ENCODE data around the gene PGLYRP3.
A peak's percentile ranks its signal among the peaks of the same experiment; 100 is the strongest.

PGLYRP3 gene, protein sequence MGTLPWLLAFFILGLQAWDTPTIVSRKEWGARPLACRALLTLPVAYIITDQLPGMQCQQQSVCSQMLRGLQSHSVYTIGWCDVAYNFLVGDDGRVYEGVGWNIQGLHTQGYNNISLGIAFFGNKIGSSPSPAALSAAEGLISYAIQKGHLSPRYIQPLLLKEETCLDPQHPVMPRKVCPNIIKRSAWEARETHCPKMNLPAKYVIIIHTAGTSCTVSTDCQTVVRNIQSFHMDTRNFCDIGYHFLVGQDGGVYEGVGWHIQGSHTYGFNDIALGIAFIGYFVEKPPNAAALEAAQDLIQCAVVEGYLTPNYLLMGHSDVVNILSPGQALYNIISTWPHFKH

DNA sequence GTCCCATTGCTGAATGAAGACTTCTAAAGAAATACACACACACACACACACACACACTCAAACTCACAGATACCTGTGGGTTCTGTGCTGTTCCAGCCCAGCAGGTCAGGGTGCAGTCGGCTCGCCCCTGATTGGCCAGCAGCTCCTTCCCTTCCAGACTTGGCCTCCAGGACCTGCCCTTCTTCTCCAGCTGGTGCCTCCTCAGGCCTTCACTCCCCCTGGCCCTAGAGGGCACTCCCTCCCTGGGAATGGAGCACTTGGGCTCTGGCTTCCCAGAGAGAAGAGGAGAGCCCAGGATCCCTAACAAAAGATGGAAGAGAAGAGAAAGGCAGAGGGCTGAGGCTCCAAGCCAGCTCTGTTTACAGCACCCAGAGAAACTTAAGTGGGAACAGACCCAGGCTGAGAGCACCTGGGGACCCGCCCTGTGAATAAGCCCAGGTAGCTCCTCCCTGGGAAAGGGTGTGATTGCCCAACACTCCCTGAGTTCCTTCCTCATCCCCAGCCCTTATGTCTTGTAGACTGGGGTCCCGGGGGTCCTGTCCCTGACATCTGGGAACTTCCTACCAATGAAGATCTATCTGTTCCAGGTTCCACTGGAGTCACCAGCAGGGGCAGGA, at the start of gene PGLYRP3:
Gene PGLYRP3, minus strand, starts transcription at position 383 of the 617 bp plus-strand sequence. CDS start 2,287 bp downstream, outside the sequence.
- Mint-ChIP-seq H3K36me3 (ENCODE audit: insufficient read depth) (no peaks in the 10 kb centered on the region), H3K9me3 (no peaks in the 10 kb centered on the region), H3K4me3 (no peak within 1 kb of the TSS), H3K27ac (ENCODE audit: low read depth) (no peak within 1 kb of the TSS), H3K4me1 (no peaks in the 10 kb centered on the region), H3K27me3 (peaks cover 71% of the 10 kb centered on the region)
- no peak for DNase-seq (ENCODE audit: low spot score in 2 of 2)
- ATAC-seq (replicated peaks; ENCODE audit: extremely low read depth, poor library complexity, severe bottlenecking), result no peak

DNA sequence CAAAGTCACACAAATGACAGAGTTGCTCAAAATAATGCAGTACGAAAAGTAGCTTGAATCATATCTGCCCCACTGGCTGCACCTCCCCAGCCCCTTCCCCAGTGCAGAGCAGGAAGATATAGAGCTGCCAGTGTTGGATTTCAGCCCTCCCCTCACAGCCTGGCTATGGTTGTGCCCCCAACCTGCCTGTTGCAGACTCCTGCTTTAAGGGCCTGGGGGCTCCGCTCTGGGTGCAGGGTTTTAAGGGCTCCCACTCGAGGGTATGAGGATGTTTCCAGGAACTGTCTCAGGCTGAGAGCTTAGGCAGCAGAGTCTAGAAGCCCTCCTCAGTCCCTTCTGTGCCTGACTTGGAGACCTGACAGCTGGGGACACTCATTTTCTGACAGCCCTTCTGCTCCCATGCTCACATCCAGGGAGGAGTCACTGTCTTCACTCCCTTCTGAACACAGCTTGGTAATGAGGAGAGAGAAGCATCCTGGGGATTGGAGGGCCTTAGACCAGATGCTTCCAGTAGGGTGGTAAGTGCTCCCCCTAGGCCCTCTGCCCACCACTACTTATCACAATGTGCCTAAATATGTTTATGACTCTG, 49.5 kb upstream of the PGLYRP3 start:
- H3K4me1 Mint-ChIP-seq, result no peaks in the 10 kb centered on the region
- no peak overlapping the region for H3K27ac Mint-ChIP-seq (ENCODE audit: low read depth)
- H3K4me3 Mint-ChIP-seq, result no peak overlapping the region
- H3K9me3 Mint-ChIP-seq, result no peaks in the 10 kb centered on the region
- H3K27me3 Mint-ChIP-seq, result peaks cover 66% of the 10 kb centered on the region
- H3K36me3 Mint-ChIP-seq (ENCODE audit: insufficient read depth), result no peaks in the 10 kb centered on the region
- no peak for DNase-seq (ENCODE audit: low spot score in 2 of 2)
- ATAC-seq (replicated peaks; ENCODE audit: extremely low read depth, poor library complexity, severe bottlenecking), result no peak

DNA sequence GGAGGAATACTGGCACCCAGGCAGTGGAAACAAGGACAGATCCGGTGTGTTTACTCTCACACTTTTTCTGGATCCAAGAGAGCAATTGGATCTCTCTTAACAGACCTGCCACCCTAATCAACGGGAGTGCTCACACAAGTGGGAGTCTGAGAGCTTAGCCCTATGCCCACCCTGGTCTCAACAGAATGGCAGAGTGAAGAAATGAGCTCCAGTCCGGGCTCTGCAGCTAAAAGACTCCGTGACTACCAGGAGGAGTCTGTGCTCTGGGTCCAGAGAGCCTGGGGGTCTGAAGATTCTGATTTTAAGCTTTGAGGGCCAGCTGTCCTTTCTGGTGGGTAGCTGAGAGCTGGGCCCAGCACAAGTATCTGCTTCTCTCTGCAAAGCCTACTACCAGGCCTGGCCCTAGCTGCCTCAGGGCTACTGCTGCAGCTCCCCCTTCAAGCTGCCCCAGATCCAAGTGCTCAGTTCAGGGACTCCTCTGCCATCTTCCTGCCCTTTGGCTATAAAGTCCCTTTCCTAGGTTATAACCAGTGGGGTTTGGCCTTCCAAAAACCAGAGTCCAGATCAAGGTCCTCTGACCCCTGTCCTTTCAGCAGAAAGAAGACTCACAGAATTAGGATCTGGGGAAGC, 48.8 kb upstream of the PGLYRP3 start:
- Mint-ChIP-seq H3K36me3 (ENCODE audit: insufficient read depth) (no peaks in the 10 kb centered on the region), H3K27me3 (peaks cover 69% of the 10 kb centered on the region), H3K27ac (ENCODE audit: low read depth) (no peak overlapping the region), H3K4me3 (no peak overlapping the region), H3K4me1 (no peaks in the 10 kb centered on the region), H3K9me3 (no peaks in the 10 kb centered on the region)
- ATAC-seq (replicated peaks; ENCODE audit: extremely low read depth, poor library complexity, severe bottlenecking), result no peak
- no peak for DNase-seq (ENCODE audit: low spot score in 2 of 2)

DNA sequence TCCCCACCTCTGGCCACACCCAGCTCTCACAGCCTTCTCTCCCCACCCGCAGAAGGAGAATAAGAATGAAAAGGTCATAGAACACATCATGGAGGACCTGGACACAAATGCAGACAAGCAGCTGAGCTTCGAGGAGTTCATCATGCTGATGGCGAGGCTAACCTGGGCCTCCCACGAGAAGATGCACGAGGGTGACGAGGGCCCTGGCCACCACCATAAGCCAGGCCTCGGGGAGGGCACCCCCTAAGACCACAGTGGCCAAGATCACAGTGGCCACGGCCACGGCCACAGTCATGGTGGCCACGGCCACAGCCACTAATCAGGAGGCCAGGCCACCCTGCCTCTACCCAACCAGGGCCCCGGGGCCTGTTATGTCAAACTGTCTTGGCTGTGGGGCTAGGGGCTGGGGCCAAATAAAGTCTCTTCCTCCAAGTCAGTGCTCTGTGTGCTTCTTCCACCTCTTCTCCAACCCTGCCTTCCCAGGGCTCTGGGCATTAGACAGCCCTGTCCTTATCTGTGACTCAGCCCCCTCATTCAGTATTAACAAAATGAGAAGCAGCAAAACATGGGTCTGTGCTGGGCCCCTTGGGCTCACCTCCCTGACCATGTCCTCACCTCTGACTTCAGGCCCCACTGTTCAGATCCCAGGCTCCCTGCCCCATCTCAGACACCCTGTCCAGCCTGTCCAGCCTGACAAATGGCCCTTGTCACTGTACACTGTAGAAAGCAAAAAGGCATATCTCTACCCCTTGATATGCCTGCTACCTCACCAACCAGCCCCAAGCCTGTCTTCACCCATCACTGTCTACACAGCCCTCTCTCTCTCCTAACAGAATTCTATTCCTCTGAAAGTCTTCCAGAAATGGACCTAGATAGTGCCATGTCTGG, 48.1 kb upstream of the PGLYRP3 start:
- H3K27ac Mint-ChIP-seq (ENCODE audit: low read depth), result peak overlapping the region; percentile 29
- peaks cover 69% of the 10 kb centered on the region for H3K27me3 Mint-ChIP-seq
- no peaks in the 10 kb centered on the region for H3K36me3 Mint-ChIP-seq (ENCODE audit: insufficient read depth)
- no peak for ATAC-seq (replicated peaks; ENCODE audit: extremely low read depth, poor library complexity, severe bottlenecking)
- H3K4me3 Mint-ChIP-seq, result no peak overlapping the region
- no peaks in the 10 kb centered on the region for H3K4me1 Mint-ChIP-seq
- no peaks in the 10 kb centered on the region for H3K9me3 Mint-ChIP-seq
- DNase-seq (ENCODE audit: low spot score in 2 of 2), result no peak

DNA sequence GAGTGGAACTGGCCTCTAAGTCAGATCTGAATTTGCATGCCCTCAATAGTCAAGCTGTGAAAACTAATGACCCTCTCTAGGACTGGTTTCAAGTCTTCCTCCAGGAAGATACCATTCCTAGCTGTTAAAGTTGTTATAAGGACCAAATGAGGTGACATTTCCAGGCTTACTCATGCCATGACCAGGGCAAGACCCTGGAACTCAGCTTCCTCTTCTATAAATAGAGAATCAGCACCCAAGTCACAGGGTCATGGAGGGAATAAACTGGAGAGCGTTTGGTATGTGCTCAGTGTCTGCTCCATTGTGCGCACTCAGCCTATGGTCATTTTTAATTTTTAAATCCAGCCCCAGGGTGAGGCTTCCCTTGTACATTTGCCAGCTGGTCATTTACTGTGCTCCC, 47.4 kb upstream of the PGLYRP3 start:
- no peaks in the 10 kb centered on the region for H3K36me3 Mint-ChIP-seq (ENCODE audit: insufficient read depth)

DNA sequence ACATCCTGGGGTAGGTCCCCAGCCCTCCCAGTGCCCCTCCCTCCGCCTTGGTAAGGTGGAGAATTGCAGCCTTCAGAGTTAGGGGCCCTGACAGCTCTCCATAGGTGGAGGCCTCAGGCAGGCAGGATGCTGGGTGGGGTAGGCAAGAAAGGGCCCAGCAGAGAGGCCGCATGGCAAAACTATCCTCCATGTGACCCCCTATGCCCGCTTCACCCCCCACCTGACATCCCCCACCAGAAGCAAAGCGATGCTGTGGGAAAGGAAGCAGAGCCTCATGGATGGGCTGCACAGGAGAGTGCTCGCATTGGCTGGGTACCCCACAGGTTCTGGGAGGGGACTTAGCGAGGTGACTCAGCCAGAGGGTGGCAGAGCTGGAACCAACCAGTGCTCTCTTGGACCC, 46.5 kb upstream of the PGLYRP3 start:
- Mint-ChIP-seq H3K27me3 (peaks cover 55% of the 10 kb centered on the region), H3K36me3 (ENCODE audit: insufficient read depth) (no peaks in the 10 kb centered on the region), H3K27ac (ENCODE audit: low read depth) (no peak overlapping the region), H3K4me1 (no peaks in the 10 kb centered on the region), H3K9me3 (no peaks in the 10 kb centered on the region), H3K4me3 (no peak overlapping the region)
- ATAC-seq (replicated peaks; ENCODE audit: extremely low read depth, poor library complexity, severe bottlenecking) (no peak), DNase-seq (ENCODE audit: low spot score in 2 of 2) (peak in 1 of 2 donors; percentile 11)

More for the DNA sequence above, 47.4 kb upstream of the PGLYRP3 start:
- DNase-seq (ENCODE audit: low spot score in 2 of 2), result no peak
- ATAC-seq (replicated peaks; ENCODE audit: extremely low read depth, poor library complexity, severe bottlenecking), result no peak
- no peak overlapping the region for H3K4me3 Mint-ChIP-seq
- peaks cover 64% of the 10 kb centered on the region for H3K27me3 Mint-ChIP-seq
- H3K4me1 Mint-ChIP-seq, result no peaks in the 10 kb centered on the region
- no peaks in the 10 kb centered on the region for H3K9me3 Mint-ChIP-seq
- no peak overlapping the region for H3K27ac Mint-ChIP-seq (ENCODE audit: low read depth)

DNA sequence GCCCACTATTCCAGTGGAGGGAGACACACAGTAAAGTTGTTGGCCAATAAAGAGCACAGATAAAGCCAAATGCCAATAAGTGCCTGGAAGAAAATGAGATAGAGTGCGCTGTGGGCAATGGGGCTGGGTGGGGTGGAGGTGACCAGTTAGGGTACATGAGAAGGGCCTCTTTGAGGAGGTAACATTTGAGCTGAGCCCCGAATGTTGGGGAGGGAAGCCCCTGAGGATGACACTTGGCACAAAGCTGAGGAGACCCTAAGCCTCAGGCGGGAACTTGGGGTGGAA, 45.9 kb upstream of the PGLYRP3 start:
- peaks cover 54% of the 10 kb centered on the region for H3K27me3 Mint-ChIP-seq
- no peaks in the 10 kb centered on the region for H3K36me3 Mint-ChIP-seq (ENCODE audit: insufficient read depth)
- H3K9me3 Mint-ChIP-seq, result no peaks in the 10 kb centered on the region
- ATAC-seq (replicated peaks; ENCODE audit: extremely low read depth, poor library complexity, severe bottlenecking) (no peak), DNase-seq (ENCODE audit: low spot score in 2 of 2) (no peak)
- no peak overlapping the region for H3K4me3 Mint-ChIP-seq
- no peak overlapping the region for H3K27ac Mint-ChIP-seq (ENCODE audit: low read depth)
- no peaks in the 10 kb centered on the region for H3K4me1 Mint-ChIP-seq

DNA sequence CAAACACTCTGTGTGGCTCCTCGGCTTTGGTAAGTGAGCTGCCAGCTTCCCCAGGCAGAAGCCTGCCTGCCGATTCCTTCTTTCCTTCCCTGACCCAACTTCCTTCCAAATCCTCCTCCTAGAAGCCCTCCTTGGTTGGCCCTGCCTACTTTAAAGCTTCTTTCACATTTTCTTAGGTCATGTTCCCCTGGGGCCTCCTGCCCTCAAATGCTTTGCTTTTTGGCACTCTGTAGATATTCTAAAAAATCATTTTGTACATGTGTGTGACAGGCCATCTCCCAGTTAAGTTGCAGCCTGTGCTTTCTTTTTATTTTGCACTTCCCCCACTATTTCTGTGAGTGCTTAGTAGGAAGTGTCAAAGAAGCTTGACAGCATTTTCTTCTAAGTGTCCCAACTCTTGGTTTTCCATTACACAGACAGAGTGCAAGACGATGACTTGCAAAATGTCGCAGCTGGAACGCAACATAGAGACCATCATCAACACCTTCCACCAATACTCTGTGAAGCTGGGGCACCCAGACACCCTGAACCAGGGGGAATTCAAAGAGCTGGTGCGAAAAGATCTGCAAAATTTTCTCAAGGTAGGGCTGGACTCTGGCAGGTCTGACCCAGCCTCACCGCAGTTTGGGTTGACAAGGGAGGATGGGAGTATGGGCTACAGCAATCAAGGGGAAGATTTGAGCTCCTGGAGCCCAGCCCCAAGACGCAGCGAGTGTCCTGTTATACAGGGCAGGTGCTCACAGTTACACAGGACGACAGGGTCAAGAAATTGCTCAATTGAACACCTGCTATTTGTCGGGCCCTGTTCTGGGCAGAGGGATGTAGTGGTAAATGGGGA, 45.3 kb upstream of the PGLYRP3 start, which contains the start of gene S100A9:
Gene S100A9, plus strand, starts transcription at position 2 of the 838 bp plus-strand sequence. Its CDS starts 430 bp downstream, at position 432.
- ATAC-seq (replicated peaks; ENCODE audit: extremely low read depth, poor library complexity, severe bottlenecking) (no peak), DNase-seq (ENCODE audit: low spot score in 2 of 2) (peak in 1 of 2 donors; percentile 9)
- no peaks in the 10 kb centered on the region for H3K9me3 Mint-ChIP-seq
- no peak within 1 kb of the TSS for H3K4me3 Mint-ChIP-seq
- H3K27ac Mint-ChIP-seq (ENCODE audit: low read depth), result no peak within 1 kb of the TSS
- H3K36me3 Mint-ChIP-seq (ENCODE audit: insufficient read depth), result no peaks in the 10 kb centered on the region
- H3K4me1 Mint-ChIP-seq, result no peaks in the 10 kb centered on the region
- peaks cover 54% of the 10 kb centered on the region for H3K27me3 Mint-ChIP-seq

DNA sequence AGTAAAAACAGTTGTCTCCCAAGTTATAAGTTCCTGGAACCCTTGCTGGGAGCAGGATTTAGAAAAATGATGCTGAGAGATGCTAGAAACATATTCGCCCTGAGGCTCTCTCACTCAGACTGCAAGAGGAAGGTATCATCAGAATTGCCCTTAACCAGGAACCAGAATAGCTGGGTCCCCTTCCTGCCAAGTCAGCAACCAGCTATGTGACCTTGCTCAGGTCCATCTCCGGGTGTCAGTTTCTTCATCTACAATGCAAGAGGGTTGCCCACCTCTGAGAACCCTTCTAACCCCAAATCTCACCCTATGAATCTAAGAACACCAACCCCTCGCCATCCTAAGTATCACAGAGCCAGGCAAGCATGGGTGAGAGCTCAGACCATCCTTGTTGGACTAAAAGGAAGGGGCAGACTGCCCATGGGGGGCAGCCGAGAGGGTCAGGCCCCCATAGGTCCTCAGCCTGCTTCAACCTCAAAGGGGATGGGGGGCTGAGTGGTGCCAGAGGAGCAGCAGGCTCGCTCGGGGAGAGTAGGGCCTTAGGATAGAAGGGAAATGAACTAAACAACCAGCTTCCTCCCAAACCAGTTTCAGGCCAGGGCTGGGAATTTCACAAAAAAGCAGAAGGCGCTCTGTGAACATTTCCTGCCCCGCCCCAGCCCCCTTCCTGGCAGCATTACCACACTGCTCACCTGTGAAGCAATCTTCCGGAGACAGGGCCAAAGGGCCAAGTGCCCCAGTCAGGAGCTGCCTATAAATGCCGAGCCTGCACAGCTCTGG, 44.5 kb upstream of the PGLYRP3 start:
- DNase-seq (ENCODE audit: low spot score in 2 of 2), result no peak
- Mint-ChIP-seq H3K36me3 (ENCODE audit: insufficient read depth) (no peaks in the 10 kb centered on the region), H3K4me3 (no peak overlapping the region), H3K4me1 (peaks cover 5% of the 10 kb centered on the region), H3K9me3 (no peaks in the 10 kb centered on the region), H3K27ac (ENCODE audit: low read depth) (no peak overlapping the region), H3K27me3 (peaks cover 51% of the 10 kb centered on the region)
- ATAC-seq (replicated peaks; ENCODE audit: extremely low read depth, poor library complexity, severe bottlenecking), result no peak

DNA sequence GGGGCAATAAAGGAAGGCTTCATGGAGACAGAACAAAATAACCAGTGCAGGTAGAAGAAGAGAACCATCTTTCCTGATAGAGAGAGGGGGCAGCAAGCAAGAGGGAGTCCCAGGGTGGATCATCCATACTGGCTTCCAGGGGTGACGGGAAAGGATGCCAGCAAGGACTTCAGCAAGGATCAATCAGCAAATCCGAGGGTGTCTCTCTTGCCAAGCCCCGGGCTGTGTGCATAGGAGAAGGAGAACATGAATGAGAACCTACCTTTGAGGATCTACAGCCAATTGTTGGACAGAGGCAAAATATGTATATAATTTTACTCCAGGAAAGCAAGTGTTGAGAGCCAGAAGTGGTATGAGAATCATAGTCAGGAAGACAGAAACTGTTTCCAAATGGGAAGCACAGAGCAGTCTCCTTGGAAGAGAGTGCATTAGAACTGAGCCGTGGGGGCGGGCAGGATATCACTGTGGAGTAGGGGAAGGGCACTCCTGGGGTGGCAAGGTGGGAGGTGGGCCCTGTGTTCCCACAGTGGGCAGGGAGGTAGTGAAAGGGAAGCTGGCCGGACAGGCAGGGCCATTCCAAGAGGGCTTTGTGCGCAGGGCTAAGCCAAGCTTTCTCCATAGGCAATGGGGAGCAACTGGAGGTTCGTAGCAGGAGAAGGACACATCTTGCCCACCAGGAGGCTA, 43.8 kb upstream of the PGLYRP3 start:
- no peaks in the 10 kb centered on the region for H3K9me3 Mint-ChIP-seq
- DNase-seq (ENCODE audit: low spot score in 2 of 2), result no peak
- peaks cover 49% of the 10 kb centered on the region for H3K27me3 Mint-ChIP-seq
- peaks cover 5% of the 10 kb centered on the region for H3K4me1 Mint-ChIP-seq
- H3K36me3 Mint-ChIP-seq (ENCODE audit: insufficient read depth), result no peaks in the 10 kb centered on the region
- no peak overlapping the region for H3K4me3 Mint-ChIP-seq
- no peak overlapping the region for H3K27ac Mint-ChIP-seq (ENCODE audit: low read depth)
- ATAC-seq (replicated peaks; ENCODE audit: extremely low read depth, poor library complexity, severe bottlenecking), result no peak

Data from central memory CD8-positive, alpha-beta T cell (primary cell).